ENCODE measurements around the gene KLHL26.

DNA sequence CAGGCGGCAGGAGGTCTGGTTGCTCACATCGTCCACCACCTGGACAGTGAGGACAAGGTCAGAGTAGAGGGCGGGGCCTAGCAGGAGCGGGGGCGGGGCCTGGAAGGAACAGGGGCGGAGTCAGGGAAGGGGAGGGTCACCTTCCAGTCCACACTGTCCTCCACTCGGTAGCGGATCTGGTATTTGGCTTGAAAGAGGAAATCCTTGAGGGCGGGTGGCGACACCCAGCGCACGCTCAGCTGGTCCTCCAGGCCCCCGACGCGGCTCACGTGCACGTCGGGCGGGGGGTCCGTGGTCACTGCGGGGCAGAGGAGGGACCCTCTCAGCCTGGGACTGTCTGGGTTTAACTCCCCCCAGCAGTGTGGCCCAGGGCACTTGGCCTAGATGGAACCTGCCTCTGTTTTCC, 40.1 kb upstream of the KLHL26 start:
- no peak for TF ChIP-seq POLR2A (IDR thresholded peaks at IDR 0.05)
- TF ChIP-seq, protein P1, sequence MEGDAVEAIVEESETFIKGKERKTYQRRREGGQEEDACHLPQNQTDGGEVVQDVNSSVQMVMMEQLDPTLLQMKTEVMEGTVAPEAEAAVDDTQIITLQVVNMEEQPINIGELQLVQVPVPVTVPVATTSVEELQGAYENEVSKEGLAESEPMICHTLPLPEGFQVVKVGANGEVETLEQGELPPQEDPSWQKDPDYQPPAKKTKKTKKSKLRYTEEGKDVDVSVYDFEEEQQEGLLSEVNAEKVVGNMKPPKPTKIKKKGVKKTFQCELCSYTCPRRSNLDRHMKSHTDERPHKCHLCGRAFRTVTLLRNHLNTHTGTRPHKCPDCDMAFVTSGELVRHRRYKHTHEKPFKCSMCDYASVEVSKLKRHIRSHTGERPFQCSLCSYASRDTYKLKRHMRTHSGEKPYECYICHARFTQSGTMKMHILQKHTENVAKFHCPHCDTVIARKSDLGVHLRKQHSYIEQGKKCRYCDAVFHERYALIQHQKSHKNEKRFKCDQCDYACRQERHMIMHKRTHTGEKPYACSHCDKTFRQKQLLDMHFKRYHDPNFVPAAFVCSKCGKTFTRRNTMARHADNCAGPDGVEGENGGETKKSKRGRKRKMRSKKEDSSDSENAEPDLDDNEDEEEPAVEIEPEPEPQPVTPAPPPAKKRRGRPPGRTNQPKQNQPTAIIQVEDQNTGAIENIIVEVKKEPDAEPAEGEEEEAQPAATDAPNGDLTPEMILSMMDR (IDR thresholded peaks at IDR 0.05) = no peak

All from uterus (tissue), 2 donors.